ENCODE data around the gene DNAJB5. TPM values are rescaled to one million over a fixed set of nuclear protein-coding genes. Genes with fewer than 3 reads are reported as not detected.

Gene DNAJB5
- total and polyA plus RNA-seq, 9 of the 15 experiments (the other 6 are each of a cell fraction or from before 2014, with no cell fraction given): 0.15 to 7.4 (median 3.7) TPM

GRCh38 chr9:34974664-34975063 lies 14.9 kb upstream of the DNAJB5 start:
- DNase-seq (ENCODE audit: extremely low read depth in 1 of 4, low spot score in 3 of 4) (no peak), FAIRE-seq (no peak), ATAC-seq (no peak)
- peaks cover 0 to 3% of the 10 kb centered on the region in 2 experiments; a peak in 1 of 5 replicates for H3K4me1 ChIP-seq (replicated peaks in 1 of 2; ENCODE audit: control insufficient read depth in 2 of 2, insufficient read depth in 2 of 2, low read length in 2 of 2)
- BruUV-seq (replicated peaks): no TSS peak
- TF ChIP-seq KLF13 (tag; IDR thresholded peaks at IDR 0.05; ENCODE audit: borderline replicate concordance, low read depth) (no peak), ZKSCAN3 (CRISPR knock-in tag; IDR thresholded peaks at IDR 0.05) (no peak)
- no peaks in the 10 kb centered on the region for H3K79me2 ChIP-seq (ENCODE audit: control insufficient read depth, insufficient read depth, low read length)
- in situ Hi-C loops (cut with MboI): no loop called here
- no peaks in the 10 kb centered on the region for H3K36me3 ChIP-seq (ENCODE audit: control insufficient read depth, insufficient read depth, low read length)
- ChIA-PET POLR2A (no interaction called here), CTCF (ENCODE audit: low intra/inter-chr PET ratio) (no interaction called here)
- intact Hi-C loops (cut with micrococcal nuclease): no loop called here
- H2AFZ ChIP-seq (ENCODE audit: low read depth, low read length): no peak overlapping the region
- H3K4me3 ChIP-seq: no peak overlapping the region
- no peak overlapping the region for H3K27ac ChIP-seq (ENCODE audit: extremely low read depth, low read depth, low read length)
- 0 out of 2 replicates have a peak, but pooled peaks cover 2% of the 10 kb centered on the region for H4K20me1 ChIP-seq (replicated peaks; ENCODE audit: control insufficient read depth, insufficient read depth, low read length)
- no peaks in the 10 kb centered on the region for H3K9me3 ChIP-seq (replicated peaks; ENCODE audit: control insufficient read depth, insufficient read depth, low read depth, low read length)
- H3K4me2 ChIP-seq (ENCODE audit: insufficient read depth, low read length): no peak overlapping the region
- WGBS (ENCODE audit: insufficient coverage, low coverage, missing lambda C conversion rate): 0% methylated on average over 2 of the region's 2 CpGs
- H3K9ac ChIP-seq (ENCODE audit: insufficient read depth in 1 of 2, low read depth in 2 of 2, low read length in 2 of 2): no peak overlapping the region
- H3K27me3 ChIP-seq (ENCODE audit: control insufficient read depth in 2 of 2, insufficient read depth in 2 of 2, low read length in 2 of 2): peaks cover 11 to 58% of the 10 kb centered on the region in 2 experiments
- no peaks in the 10 kb centered on the region for H3K9me1 ChIP-seq (ENCODE audit: control insufficient read depth, insufficient read depth, low read length)

GRCh38 chr9:34976441-34976840 lies 13.1 kb upstream of the DNAJB5 start:
- Histone ChIP-seq H3K27me3 (ENCODE audit: control insufficient read depth in 2 of 2, insufficient read depth in 2 of 2, low read length in 2 of 2) (peaks cover 9 to 62% of the 10 kb centered on the region in 2 experiments), H3K4me3 (no peak overlapping the region), H2AFZ (ENCODE audit: low read depth, low read length) (no peak overlapping the region), H3K4me1 (replicated peaks in 1 of 2; ENCODE audit: control insufficient read depth in 2 of 2, insufficient read depth in 2 of 2, low read length in 2 of 2) (peaks cover 0 to under 1% of the 10 kb centered on the region in 2 experiments; a peak in 1 of 5 replicates), H3K36me3 (ENCODE audit: control insufficient read depth, insufficient read depth, low read length) (no peaks in the 10 kb centered on the region), H3K79me2 (ENCODE audit: control insufficient read depth, insufficient read depth, low read length) (no peaks in the 10 kb centered on the region), H3K27ac (ENCODE audit: extremely low read depth, low read depth, low read length) (no peak overlapping the region), H3K4me2 (ENCODE audit: insufficient read depth, low read length) (no peak overlapping the region), H3K9ac (ENCODE audit: insufficient read depth in 1 of 2, low read depth in 2 of 2, low read length in 2 of 2) (no peak overlapping the region), H3K9me3 (replicated peaks; ENCODE audit: control insufficient read depth, insufficient read depth, low read depth, low read length) (no peaks in the 10 kb centered on the region), H4K20me1 (replicated peaks; ENCODE audit: control insufficient read depth, insufficient read depth, low read length) (no peaks in the 10 kb centered on the region), H3K9me1 (ENCODE audit: control insufficient read depth, insufficient read depth, low read length) (no peaks in the 10 kb centered on the region)
- no peak for FAIRE-seq
- ChIA-PET CTCF (ENCODE audit: low intra/inter-chr PET ratio) (no interaction called here), POLR2A (interaction anchor here (0.7 kb wide), 1 partner anchor 238 kb away, joined by 3 read pairs; no protein-coding TSS in a partner anchor)
- DNase-seq (ENCODE audit: extremely low read depth in 1 of 4, low spot score in 3 of 4): no peak
- WGBS (ENCODE audit: insufficient coverage, low coverage, missing lambda C conversion rate): 0% methylated on average over 7 of the region's 11 CpGs
- BruUV-seq (replicated peaks): no TSS peak
- ATAC-seq: no peak
- in situ Hi-C loops (cut with MboI): no loop called here
- intact Hi-C loops (cut with micrococcal nuclease): no loop called here
- TF ChIP-seq EP300 (IDR thresholded peaks at IDR 0.05; ENCODE audit: low read length) (no peak), MGA (IDR thresholded peaks at IDR 0.05) (no peak)
